Mesenchymal stem cell (in vitro differentiated cells and primary cell): ENCODE data around the gene GPN1.
"Not testable (repeated sequence)": the region's sequence is repeated elsewhere in the genome, so short reads cannot be mapped to it uniquely, and the experiment has no call there.

Source experiments
- DNase-seq: peaks from one replicate; pipeline ENCODE4 v3.0.0-alpha.2; 2013
- H2AFZ ChIP-seq: one replicate; pipeline ENCODE4 v1.6.1; 2013; ENCODE audit warnings: low read depth, mild to moderate bottlenecking, control low read depth, inconsistent platforms, low read length, moderate library complexity
- H2AK5ac ChIP-seq: 2 replicates; pipeline ENCODE4 v1.6.1; 2013; ENCODE audit warnings: low read length, moderate library complexity, mild to moderate bottlenecking, inconsistent platforms; ENCODE audit not compliant: severe bottlenecking
- H2BK120ac ChIP-seq: one replicate; pipeline ENCODE4 v1.6.1; 2013; ENCODE audit warnings: low read depth, mild to moderate bottlenecking, inconsistent platforms, low read length, moderate library complexity
- H2BK12ac ChIP-seq, 2 experiments: one replicate each; pipeline ENCODE4 v1.6.1; 2013; ENCODE audit warnings: inconsistent platforms in 2 of 2, low read length in 2 of 2, mild to moderate bottlenecking in 2 of 2, moderate library complexity in 2 of 2, control low read depth in 1 of 2
- H2BK15ac ChIP-seq: one replicate; pipeline ENCODE4 v1.6.1; 2013; ENCODE audit warnings: mild to moderate bottlenecking, low read depth, inconsistent platforms; ENCODE audit not compliant: poor library complexity, severe bottlenecking
- H2BK5ac ChIP-seq: 2 replicates; pipeline ENCODE4 v1.6.1; 2013; ENCODE audit warnings: low read depth, mild to moderate bottlenecking, low read length, control low read depth, inconsistent platforms; ENCODE audit not compliant: poor library complexity, severe bottlenecking
- H3K14ac ChIP-seq, 2 experiments: one replicate each; pipeline ENCODE4 v1.6.1; 2013; ENCODE audit warnings: inconsistent platforms in 2 of 2, low read length in 2 of 2, control low read depth in 1 of 2, mild to moderate bottlenecking in 1 of 2, moderate library complexity in 1 of 2
- H3K18ac ChIP-seq, 2 experiments: one replicate each; pipeline ENCODE4 v1.6.1; 2013; ENCODE audit warnings: inconsistent platforms in 2 of 2, low read length in 2 of 2, control low read depth in 1 of 2, low read depth in 1 of 2, mild to moderate bottlenecking in 1 of 2
- H3K23ac ChIP-seq, 2 experiments: one replicate each; pipeline ENCODE4 v1.6.1; 2013; ENCODE audit warnings: inconsistent platforms in 2 of 2, low read length in 2 of 2, mild to moderate bottlenecking in 2 of 2, moderate library complexity in 2 of 2, control low read depth in 1 of 2
- H3K27ac ChIP-seq: 2 replicates; pipeline ENCODE4 v1.5.1; 2013; ENCODE audit warnings: mild to moderate bottlenecking, moderate library complexity, low read length, control low read depth, inconsistent platforms; ENCODE audit not compliant: poor library complexity, severe bottlenecking
- H3K27me3 ChIP-seq, 2 experiments: 2 replicates each; pipeline versions ENCODE4 v1.6.1 to v1.7.0; 2013; ENCODE audit warnings: low read length in 2 of 2, mild to moderate bottlenecking in 2 of 2, moderate library complexity in 2 of 2, control low read depth in 1 of 2, inconsistent platforms in 1 of 2; ENCODE audit not compliant: control insufficient read depth in 1 of 2, insufficient read depth in 1 of 2
- H3K36me3 ChIP-seq, 2 experiments: 2 replicates each; pipeline versions ENCODE4 v1.6.1 to v1.7.0; 2013; ENCODE audit warnings: low read length in 2 of 2, control low read depth in 1 of 2, inconsistent platforms in 1 of 2, low read depth in 1 of 2, mild to moderate bottlenecking in 1 of 2; ENCODE audit not compliant: insufficient read depth in 2 of 2, control insufficient read depth in 1 of 2
- H3K4ac ChIP-seq, 2 experiments: one replicate each; pipeline ENCODE4 v1.6.1; 2013; ENCODE audit warnings: inconsistent platforms in 2 of 2, low read length in 2 of 2, mild to moderate bottlenecking in 2 of 2, moderate library complexity in 2 of 2, control low read depth in 1 of 2, low read depth in 1 of 2
- H3K4me1 ChIP-seq: 2 replicates; pipeline ENCODE4 v1.6.1; 2013; ENCODE audit warnings: low read depth, low read length, control low read depth; ENCODE audit not compliant: control insufficient read depth, insufficient read depth
- H3K4me2 ChIP-seq: 2 replicates; pipeline ENCODE4 v1.6.1; 2013; ENCODE audit warnings: low read length, mild to moderate bottlenecking, inconsistent platforms; ENCODE audit not compliant: poor library complexity, severe bottlenecking
- H3K4me3 ChIP-seq, 2 experiments: 2 replicates each; pipeline versions ENCODE4 v1.5.1 to v1.7.0; 2013; ENCODE audit warnings: low read length in 2 of 2, mild to moderate bottlenecking in 2 of 2, control low read depth in 1 of 2, low read depth in 1 of 2; ENCODE audit not compliant: insufficient read depth in 1 of 2
- H3K79me1 ChIP-seq: replicated peaks from 2 replicates; pipeline ENCODE4 v1.6.1; 2013; ENCODE audit warnings: mild to moderate bottlenecking, control low read depth, low read length, inconsistent platforms; ENCODE audit not compliant: poor library complexity, severe bottlenecking
- H3K9ac ChIP-seq: 2 replicates; pipeline ENCODE4 v1.7.0; 2013; ENCODE audit warnings: mild to moderate bottlenecking, low read length, moderate library complexity
- H3K9me3 ChIP-seq: 2 replicates; pipeline ENCODE4 v1.7.0; 2013; ENCODE audit warnings: mild to moderate bottlenecking, low read length; ENCODE audit not compliant: control insufficient read depth
- H4K8ac ChIP-seq: one replicate; pipeline ENCODE4 v1.6.1; 2013; ENCODE audit warnings: inconsistent platforms, mild to moderate bottlenecking, low read length, moderate library complexity
- H4K91ac ChIP-seq: one replicate; pipeline ENCODE4 v1.6.1; 2013; ENCODE audit warnings: mild to moderate bottlenecking, low read length, inconsistent platforms
- WGBS: methylation state at CpG from one replicate; pipeline ENCODE4 v1.1.7; 2013; ENCODE audit warnings: mixed read lengths; 5-methylcytosine and 5-hydroxymethylcytosine counted together

The GPN1 gene

GRCh38 chr2:27685006-27685405 lies 56.2 kb downstream of the GPN1 start:
- H4K91ac ChIP-seq, H3K9me3 ChIP-seq, H3K4me2 ChIP-seq, H3K23ac ChIP-seq, DNase-seq, H3K4me1 ChIP-seq, H2AK5ac ChIP-seq, H2AFZ ChIP-seq, H3K4me3 ChIP-seq, H3K4ac ChIP-seq, H3K14ac ChIP-seq, H2BK15ac ChIP-seq, H2BK120ac ChIP-seq, H3K27ac ChIP-seq, H3K79me1 ChIP-seq, H3K18ac ChIP-seq, H3K9ac ChIP-seq, H3K27me3 ChIP-seq, H2BK12ac ChIP-seq, H2BK5ac ChIP-seq, H4K8ac ChIP-seq: not testable (repeated sequence)
- H3K36me3 ChIP-seq = peaks cover 13 to 64% of the 10 kb centered on the region in 2 experiments
- WGBS = no CpG with 5 or more reads among the region's 1 CpG

- Histone ChIP-seq H3K18ac (no peak overlapping the region), H2AFZ (no peak overlapping the region), H2BK5ac (no peak overlapping the region), H3K14ac (no peak overlapping the region), H3K4me3 (no peak overlapping the region), H2AK5ac (no peak overlapping the region), H2BK120ac (no peak overlapping the region), H3K27me3 (no peaks in the 10 kb centered on the region), H3K9ac (no peak overlapping the region), H4K8ac (no peak overlapping the region), H4K91ac (no peak overlapping the region), H3K79me1 (no peaks in the 10 kb centered on the region), H3K9me3 (no peaks in the 10 kb centered on the region), H3K27ac (no peak overlapping the region), H2BK12ac (no peak overlapping the region), H2BK15ac (no peak overlapping the region), H3K4me1 (peaks cover 5% of the 10 kb centered on the region), H3K36me3 (peaks cover 12 to 60% of the 10 kb centered on the region in 2 experiments), H3K23ac (no peak overlapping the region), H3K4ac (no peak overlapping the region), H3K4me2 (no peak overlapping the region)
- no peak for DNase-seq
- WGBS = no CpG with 5 or more reads among the region's 3 CpGs
Measured at GRCh38 chr2:27685577-27685976, 56.7 kb downstream of the GPN1 start.

DNA sequence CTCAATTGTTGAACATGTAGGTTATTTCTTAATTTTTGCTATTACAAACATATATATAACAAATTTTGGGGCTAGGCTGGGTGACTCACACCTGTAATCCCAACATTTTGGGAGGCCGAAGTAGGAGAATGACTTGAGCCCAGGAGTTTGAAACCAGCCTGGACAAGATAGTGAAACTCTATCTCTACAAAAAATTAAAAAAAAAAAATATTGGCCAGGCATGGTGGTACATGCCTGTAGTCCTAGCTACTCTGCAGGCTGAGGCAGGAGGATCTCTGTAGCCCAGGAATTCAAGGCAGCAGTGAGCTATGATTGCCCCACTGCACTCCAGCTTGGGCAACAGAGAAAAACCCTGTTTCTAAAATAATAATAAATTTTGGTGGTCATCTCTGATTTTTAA lies 58.4 kb downstream of the GPN1 start:
- no peak overlapping the region for H3K23ac ChIP-seq
- no peak overlapping the region for H2BK15ac ChIP-seq
- no peak for DNase-seq
- no peak overlapping the region for H3K4ac ChIP-seq
- no peak overlapping the region for H4K8ac ChIP-seq
- no peak overlapping the region for H3K14ac ChIP-seq
- no peak overlapping the region for H3K18ac ChIP-seq
- H3K36me3 ChIP-seq = peaks cover 18 to 69% of the 10 kb centered on the region in 2 experiments
- H2AFZ ChIP-seq = no peak overlapping the region
- H3K79me1 ChIP-seq = no peaks in the 10 kb centered on the region
- no peak overlapping the region for H4K91ac ChIP-seq
- no peak overlapping the region for H2BK5ac ChIP-seq
- WGBS = no CpG with 5 or more reads among the region's 1 CpG
- no peak overlapping the region for H2BK120ac ChIP-seq
- no peak overlapping the region for H2BK12ac ChIP-seq
- H2AK5ac ChIP-seq = no peak overlapping the region
- H3K9me3 ChIP-seq = no peaks in the 10 kb centered on the region
- no peak overlapping the region for H3K9ac ChIP-seq
- H3K4me2 ChIP-seq = no peak overlapping the region
- H3K27me3 ChIP-seq = no peaks in the 10 kb centered on the region
- no peak overlapping the region for H3K4me3 ChIP-seq
- no peak overlapping the region for H3K27ac ChIP-seq
- peaks cover 2% of the 10 kb centered on the region for H3K4me1 ChIP-seq

- WGBS = 100% methylated on average over 2 of the region's 2 CpGs
- no peak for DNase-seq
Measured at GRCh38 chr2:27689424-27689823, 60.6 kb downstream of the GPN1 start.

More at GRCh38 chr2:27689424-27689823, 60.6 kb downstream of the GPN1 start:
- H3K14ac ChIP-seq = no peak overlapping the region
- no peaks in the 10 kb centered on the region for H3K4me1 ChIP-seq
- H2BK12ac ChIP-seq = no peak overlapping the region
- peaks cover 18 to 76% of the 10 kb centered on the region in 2 experiments for H3K36me3 ChIP-seq
- H3K79me1 ChIP-seq = no peaks in the 10 kb centered on the region
- no peak overlapping the region for H3K4ac ChIP-seq
- no peak overlapping the region for H3K27ac ChIP-seq
- no peak overlapping the region for H2AK5ac ChIP-seq
- H3K9me3 ChIP-seq = no peaks in the 10 kb centered on the region
- no peak overlapping the region for H3K9ac ChIP-seq
- H3K18ac ChIP-seq = no peak overlapping the region
- no peak overlapping the region for H2BK120ac ChIP-seq
- no peaks in the 10 kb centered on the region for H3K27me3 ChIP-seq
- no peak overlapping the region for H2BK5ac ChIP-seq
- no peak overlapping the region for H4K91ac ChIP-seq
- H3K4me2 ChIP-seq = no peak overlapping the region
- no peak overlapping the region for H3K23ac ChIP-seq
- H4K8ac ChIP-seq = no peak overlapping the region
- H2AFZ ChIP-seq = no peak overlapping the region
- H3K4me3 ChIP-seq = no peak overlapping the region
- H2BK15ac ChIP-seq = no peak overlapping the region
